Umbilical cord (tissue), 2 donors: ENCODE results near the gene LELP1. TPM values are rescaled to one million over a fixed set of nuclear protein-coding genes. Genes with fewer than 3 reads are reported as not detected.
A peak's percentile ranks its signal among the peaks of the same experiment; 100 is the strongest.
"Not testable (repeated sequence)": the region's sequence is repeated elsewhere in the genome, so short reads cannot be mapped to it uniquely, and the experiment has no call there.

ENCODE experiments used
- DNase-seq: peaks from one replicate; pipeline ENCODE4 v3.0.0-alpha.2; 2015; ENCODE audit warnings: low spot score
- total RNA-seq: library from RNA; depleted of rRNA; stranded (reverse); fragments of >200 nt; gene quantifications from one replicate; pipeline ENCODE4 v1.2.3, GENCODE V29; 2014; ENCODE audit warnings: low replicate concordance; ENCODE audit not compliant: insufficient read depth

LELP1 gene
- not detected for total RNA-seq

- DNase-seq, result no peak
Measured at GRCh38 chr1:153203130-153203529, at the start of gene LELP1. LELP1 (plus strand) TSS chr1:153203430; CDS start chr1:153204708, 1,278 bp downstream.

- peak; percentile 11 for DNase-seq
Measured at GRCh38 chr1:153155541-153155940, 47.7 kb upstream of the LELP1 start.

- DNase-seq, result no peak
Measured at GRCh38 chr1:153168686-153169085, 34.5 kb upstream of the LELP1 start.

GRCh38 chr1:153174624-153175023 is 28.6 kb upstream of the LELP1 start:
- DNase-seq, result peak; percentile 65

GRCh38 chr1:153178922-153179321 is 24.3 kb upstream of the LELP1 start:
- no peak for DNase-seq

- no peak for DNase-seq
Measured at GRCh38 chr1:153180556-153180955, 22.7 kb upstream of the LELP1 start.

GRCh38 chr1:153188301-153188700 is 14.9 kb upstream of the LELP1 start:
- DNase-seq, result not testable (repeated sequence)

GRCh38 chr1:153190373-153190772 is 12.9 kb upstream of the LELP1 start:
- DNase-seq, result no peak

- DNase-seq, result peak; percentile 8
Measured at GRCh38 chr1:153192697-153193096, 10.5 kb upstream of the LELP1 start.

- no peak for DNase-seq
Measured at GRCh38 chr1:153194331-153195050, 8.7 kb upstream of the LELP1 start.

- no peak for DNase-seq
Measured at GRCh38 chr1:153195216-153195615, 8.0 kb upstream of the LELP1 start.

- no peak for DNase-seq
Measured at GRCh38 chr1:153202006-153202405, 1.2 kb upstream of the LELP1 start.

- no peak for DNase-seq
Measured at GRCh38 chr1:153206631-153207030, 3.4 kb downstream of the LELP1 start.

GRCh38 chr1:153210206-153210605 is 7.0 kb downstream of the LELP1 start:
- DNase-seq, result no peak

GRCh38 chr1:153212201-153212600 is 9.0 kb downstream of the LELP1 start:
- DNase-seq, result no peak

- DNase-seq, result no peak
Measured at GRCh38 chr1:153213519-153213918, 10.3 kb downstream of the LELP1 start.

GRCh38 chr1:153217212-153217611 is 14.0 kb downstream of the LELP1 start, which contains the start of gene PRR9:
PRR9 (plus strand) TSS chr1:153217584; CDS start chr1:153218145, 561 bp downstream.
- no peak for DNase-seq

- DNase-seq, result no peak
Measured at GRCh38 chr1:153217744-153218416, 14.7 kb downstream of the LELP1 start.

GRCh38 chr1:153220606-153221303 is 17.5 kb downstream of the LELP1 start:
- DNase-seq, result peak; percentile 76

- DNase-seq, result peak; percentile 56
Measured at GRCh38 chr1:153223040-153223891, 20.0 kb downstream of the LELP1 start.

GRCh38 chr1:153227810-153228209 is 24.6 kb downstream of the LELP1 start:
- no peak for DNase-seq
